Suprapubic skin (tissue), 4 donors: Measurements from ENCODE around the gene TARBP1.

ENCODE experiments used
- CTCF ChIP-seq, 2 donors: fragments of 200-600 bp in 1 of 2; fragments of 450-650 bp in 1 of 2; sonication (generic) in 1 of 2; IDR thresholded peaks; one replicate each; pipeline ENCODE4 v1.5.1; 2016 to 2019; ENCODE audit warnings: antibody characterized with exemption in 2 of 2, mild to moderate bottlenecking in 1 of 2, moderate library complexity in 1 of 2
- EP300 ChIP-seq: sonication (generic); formaldehyde crosslinking; IDR thresholded peaks from one replicate; pipeline ENCODE4 v1.6.1; 2017; ENCODE audit warnings: antibody characterized with exemption
- POLR2A ChIP-seq, 2 donors: fragments of 450-650 bp; IDR thresholded peaks; one replicate each; pipeline ENCODE4 v1.6.1; 2017; ENCODE audit warnings: antibody characterized with exemption in 2 of 2, mild to moderate bottlenecking in 2 of 2, moderate library complexity in 2 of 2
- POLR2AphosphoS5 ChIP-seq, 3 donors: sonication (generic); formaldehyde crosslinking; IDR thresholded peaks; one replicate each; pipeline ENCODE4 v1.6.1; 2017; ENCODE audit warnings: antibody characterized with exemption in 3 of 3

- TF ChIP-seq CTCF (IDR thresholded peaks at IDR 0.05) (no peak), POLR2A (IDR thresholded peaks at IDR 0.05) (no peak), EP300 (no peak), POLR2AphosphoS5 (IDR thresholded peaks at IDR 0.05) (no peak)
These were observed 70.2 kb downstream of the TARBP1 start for GRCh38 chr1:234408757-234409156.
